GM15510 (cell line): Measurements from ENCODE around the gene SLC6A3.

ENCODE experiments used
- POLR2A ChIP-seq: IDR thresholded peaks from 3 replicates; pipeline ENCODE4 v1.6.1; 2011; ENCODE audit warnings: borderline replicate concordance; ENCODE audit not compliant: insufficient read length; ENCODE audit errors: extremely low read depth

SLC6A3 gene

DNA sequence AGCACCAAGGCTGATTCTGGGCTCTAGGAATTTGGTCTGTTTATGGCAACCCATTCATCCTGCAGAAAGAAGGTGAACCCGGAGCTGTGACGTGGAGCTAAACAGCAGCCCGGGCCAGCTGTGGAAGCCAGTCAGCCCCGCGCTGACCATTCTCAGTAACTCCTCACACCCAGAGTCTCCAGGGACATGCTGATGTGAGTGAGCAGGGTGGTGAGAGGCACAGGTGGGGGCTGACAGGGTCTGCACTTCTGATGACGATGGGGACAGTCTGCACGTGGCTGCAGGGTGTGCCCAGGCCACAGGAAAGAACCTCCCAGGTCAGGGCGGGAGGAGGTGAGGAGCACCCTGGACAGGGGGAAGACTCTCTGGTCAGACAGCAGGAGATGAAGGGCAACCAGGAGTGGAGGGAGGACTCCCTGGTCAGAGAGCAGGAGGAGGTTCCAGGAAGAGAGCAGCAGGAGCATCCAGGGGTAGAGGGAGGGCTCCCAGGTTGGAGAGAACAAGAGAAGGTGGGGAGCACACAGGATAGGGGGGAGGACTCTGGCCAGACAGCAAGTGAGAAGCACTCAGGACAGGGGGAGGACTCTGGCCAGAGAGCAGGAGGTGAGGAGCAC lies 26.1 kb upstream of the SLC6A3 start:
- TF ChIP-seq POLR2A = peak; percentile 0

DNA sequence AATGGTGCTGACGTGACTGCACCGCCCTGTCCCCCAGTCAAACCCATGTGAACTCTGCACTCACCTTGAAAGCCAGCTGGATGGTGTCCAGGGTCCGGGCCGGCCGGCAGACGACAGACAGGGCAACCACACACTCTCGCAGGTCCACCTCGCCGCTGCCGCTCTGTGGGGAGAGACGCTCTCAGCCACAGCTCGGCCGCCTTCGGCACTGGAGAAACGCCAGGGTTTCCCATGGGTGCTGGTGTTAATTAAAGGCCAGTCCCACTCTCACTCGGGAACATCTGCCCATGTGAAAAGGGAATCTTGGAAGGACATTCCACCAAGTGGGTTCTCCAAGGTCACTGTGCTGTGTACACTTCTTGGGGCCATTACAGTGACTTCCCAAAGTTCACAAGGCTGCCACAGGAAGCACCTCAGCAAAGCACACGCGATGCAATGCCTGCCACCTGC lies 25.5 kb upstream of the SLC6A3 start:
- no peak for TF ChIP-seq POLR2A

DNA sequence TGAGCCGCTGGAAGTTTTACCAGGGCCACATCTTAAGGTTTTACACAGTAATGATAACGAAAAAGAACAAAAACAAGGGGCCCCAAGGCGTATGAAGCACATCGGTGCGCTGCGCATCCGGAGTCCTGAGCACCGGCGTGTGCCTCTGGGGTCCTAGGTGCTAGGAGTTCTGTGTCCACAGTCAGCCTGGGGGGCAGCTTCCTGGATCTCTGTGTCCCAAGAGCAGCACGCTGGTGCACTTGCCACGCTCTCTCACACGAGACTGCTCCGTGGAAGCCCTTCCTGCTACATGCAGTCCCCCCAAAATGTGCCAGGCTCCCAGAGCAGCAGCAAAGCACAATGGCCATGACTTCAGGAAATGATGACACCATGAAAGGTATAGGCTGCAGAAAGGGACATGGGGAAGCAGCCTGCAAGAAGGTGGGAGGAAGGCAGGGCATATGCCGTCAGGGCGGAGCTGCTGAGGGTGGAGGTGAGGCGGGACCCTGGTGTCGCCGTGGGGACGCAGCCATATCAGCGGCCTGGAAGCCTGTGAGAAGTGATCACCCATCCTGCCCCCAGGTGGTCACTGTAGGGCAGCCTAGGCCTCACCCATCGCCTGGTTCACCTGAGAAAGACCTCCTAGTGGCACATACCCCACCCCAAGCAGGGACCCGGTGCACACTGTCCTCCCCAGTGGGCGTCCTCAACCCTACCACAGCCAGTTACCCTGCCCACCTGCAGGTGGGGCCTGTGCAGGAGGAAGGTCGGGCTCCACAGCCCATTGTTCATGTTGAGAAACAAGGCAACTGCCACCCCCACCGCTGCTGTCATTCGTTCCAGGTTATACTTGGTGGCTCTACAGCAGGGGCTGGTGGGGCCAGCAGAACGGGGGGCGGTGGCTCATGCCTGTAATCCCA lies 23.6 kb upstream of the SLC6A3 start:
- TF ChIP-seq POLR2A = peak; percentile 18

DNA sequence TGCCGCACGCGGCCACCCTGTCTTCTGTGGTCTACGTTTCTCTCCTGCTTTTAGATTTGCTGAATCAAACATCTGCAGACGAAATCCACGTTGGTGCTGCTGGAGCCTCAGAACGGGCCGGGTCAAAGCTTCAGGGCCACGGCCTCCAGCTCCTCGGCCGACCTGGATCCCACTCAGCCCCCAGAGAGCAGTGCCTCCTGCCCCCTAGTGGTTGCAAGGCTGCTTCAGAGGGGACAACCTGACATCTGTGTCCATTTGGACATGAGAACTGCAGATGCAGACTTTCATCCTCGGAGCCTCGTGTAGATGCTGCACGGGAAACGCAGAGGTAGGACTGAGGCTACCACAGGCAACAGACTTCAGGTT lies 23.0 kb upstream of the SLC6A3 start:
- no peak for TF ChIP-seq POLR2A

DNA sequence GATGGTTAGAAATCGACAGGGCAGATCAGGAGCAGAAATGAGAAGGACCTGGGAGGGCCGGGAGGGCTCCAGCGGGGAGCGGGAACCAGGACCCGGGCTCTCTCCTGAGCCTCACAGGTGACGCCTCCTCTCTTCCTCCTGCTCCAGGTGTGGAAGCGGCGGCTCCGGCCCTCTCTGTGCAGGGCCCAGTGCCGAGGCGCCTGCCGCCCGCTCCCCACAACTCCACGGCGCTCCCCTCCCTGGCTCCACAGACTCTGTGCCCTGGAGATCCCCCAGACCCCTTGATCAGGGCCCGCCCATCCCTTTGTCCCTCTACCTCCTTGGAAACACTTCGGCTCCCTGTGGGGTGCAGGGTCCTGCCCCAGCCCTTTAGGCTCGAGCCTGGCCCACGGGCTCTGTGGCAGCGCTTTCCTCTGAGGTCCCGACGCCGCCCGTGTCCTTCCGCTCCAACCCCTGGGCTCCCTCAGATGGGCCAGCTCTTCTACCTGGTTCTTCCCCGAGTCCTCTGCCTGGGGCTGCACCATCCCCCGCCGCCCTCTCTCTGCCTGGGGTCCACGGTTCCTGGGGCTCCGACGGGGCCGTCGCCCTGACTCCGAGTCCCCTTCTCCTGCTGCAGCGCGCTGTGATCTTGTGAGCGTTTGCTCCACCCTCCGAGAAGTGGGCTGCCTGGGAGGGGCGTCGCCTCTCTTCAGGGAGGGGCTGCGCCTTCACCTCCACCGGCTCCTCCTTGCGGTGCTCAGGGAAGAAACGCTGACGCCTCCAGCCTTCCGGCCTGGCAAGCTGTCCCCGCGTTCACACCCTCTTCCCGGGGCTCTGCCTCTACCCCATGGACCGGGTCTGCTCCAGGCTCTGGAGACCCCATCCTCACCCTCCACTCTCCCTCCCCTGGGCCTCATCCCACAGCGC lies 22.4 kb upstream of the SLC6A3 start:
- TF ChIP-seq POLR2A = peak; percentile 13

DNA sequence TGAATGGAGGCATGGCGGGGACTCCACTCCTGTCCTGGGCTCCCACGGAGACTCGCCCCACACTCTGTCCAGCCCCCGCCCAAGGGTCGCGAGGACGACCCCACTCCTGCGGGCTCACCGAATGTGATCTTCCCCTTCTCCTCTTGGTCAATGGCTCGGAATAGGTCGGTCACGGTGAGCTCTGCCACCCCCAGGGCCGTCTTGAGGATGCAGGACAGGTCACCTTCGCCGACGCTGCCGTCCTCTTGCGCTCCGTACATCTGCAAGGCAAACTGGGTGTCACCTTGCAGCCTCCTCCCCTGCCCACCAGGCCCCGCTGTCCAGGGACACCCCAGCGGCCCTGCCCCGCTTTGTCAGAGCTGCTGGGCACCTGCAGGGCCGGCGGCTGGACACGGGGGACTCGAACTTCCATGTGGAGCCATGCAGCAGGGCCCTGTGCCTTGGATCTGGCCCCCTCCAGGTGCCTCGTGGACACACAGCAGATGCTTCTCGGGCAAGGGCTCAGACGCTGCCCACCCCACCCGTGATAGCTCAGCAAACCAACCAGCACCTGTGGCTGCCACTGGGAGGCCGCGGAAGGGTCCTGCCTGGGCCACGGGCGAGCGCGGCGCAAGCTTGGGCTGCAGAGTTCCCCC lies 21.5 kb upstream of the SLC6A3 start:
- no peak for TF ChIP-seq POLR2A

DNA sequence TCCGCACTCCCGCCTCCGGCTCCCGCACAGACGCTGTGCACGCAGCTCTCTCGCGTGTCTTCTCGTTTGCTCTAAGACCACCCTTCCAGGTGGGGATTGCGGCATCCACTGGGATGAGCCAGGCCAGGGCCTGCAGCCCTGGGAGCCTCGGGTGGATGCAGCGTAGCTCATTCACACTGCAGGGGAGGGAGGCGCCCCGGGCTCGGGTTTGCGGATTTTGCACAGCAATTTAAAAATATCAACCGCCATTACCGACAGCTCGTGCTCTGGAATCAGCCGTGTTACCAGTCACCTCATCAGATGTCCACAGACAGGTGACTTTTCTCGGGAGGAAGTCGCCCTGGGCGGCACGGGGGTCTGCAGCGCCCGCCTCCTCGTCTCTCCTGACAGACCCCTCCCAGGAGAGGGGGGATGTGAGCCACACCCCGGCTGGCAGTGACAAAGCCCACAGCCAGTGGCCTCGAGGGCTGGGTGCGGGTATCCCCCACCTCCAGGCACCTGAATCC lies 20.8 kb upstream of the SLC6A3 start:
- TF ChIP-seq POLR2A = no peak

DNA sequence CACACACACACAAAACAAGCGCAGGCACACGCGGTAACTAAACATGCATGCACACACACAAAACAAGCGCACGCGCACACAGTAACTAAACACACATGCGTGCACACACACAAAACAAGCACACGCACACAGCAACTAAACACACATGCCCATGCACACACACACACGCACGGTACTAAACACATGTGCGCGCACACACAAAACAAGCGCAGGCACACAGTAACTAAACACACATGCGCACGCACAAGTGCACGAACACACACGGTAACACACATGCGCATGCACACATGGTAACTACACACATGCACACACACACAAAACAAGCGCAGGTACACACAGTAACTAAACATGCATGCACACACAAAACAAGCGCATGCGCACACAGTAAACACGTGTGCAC lies 19.9 kb upstream of the SLC6A3 start:
- no peak for TF ChIP-seq POLR2A

DNA sequence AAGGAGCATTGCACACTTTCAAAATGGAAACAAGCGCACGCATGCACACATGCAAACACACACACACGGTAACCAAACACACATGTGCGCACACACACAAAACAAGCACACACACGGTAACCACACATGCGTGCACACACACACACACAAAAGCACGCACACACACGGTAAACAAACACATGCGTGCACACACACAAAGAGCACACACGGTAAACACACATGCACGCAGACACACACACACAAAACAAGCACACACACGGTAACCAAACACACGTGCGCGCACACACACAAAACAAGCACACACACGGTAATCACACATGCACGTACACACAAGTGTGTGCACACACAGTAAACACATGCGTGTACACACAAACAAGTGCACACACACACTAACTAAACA lies 19.3 kb upstream of the SLC6A3 start:
- TF ChIP-seq POLR2A = no peak

DNA sequence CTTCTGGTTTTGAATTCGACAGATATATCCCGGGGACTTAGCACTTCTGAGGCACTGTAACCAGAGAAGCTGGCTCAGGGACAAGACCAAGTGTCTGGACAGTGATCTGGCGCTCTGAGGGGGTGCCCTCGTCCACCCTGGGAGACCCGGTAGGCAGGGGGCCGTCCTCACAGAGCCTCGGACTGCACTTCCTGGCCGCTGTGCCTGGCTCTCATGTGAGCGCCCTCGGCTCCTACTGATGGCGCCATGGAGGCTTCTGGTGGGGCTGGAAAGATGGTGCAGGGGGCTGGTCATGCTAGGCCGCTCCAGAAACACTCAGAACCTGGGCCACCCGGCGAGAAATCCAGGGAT lies 18.8 kb upstream of the SLC6A3 start:
- no peak for TF ChIP-seq POLR2A

DNA sequence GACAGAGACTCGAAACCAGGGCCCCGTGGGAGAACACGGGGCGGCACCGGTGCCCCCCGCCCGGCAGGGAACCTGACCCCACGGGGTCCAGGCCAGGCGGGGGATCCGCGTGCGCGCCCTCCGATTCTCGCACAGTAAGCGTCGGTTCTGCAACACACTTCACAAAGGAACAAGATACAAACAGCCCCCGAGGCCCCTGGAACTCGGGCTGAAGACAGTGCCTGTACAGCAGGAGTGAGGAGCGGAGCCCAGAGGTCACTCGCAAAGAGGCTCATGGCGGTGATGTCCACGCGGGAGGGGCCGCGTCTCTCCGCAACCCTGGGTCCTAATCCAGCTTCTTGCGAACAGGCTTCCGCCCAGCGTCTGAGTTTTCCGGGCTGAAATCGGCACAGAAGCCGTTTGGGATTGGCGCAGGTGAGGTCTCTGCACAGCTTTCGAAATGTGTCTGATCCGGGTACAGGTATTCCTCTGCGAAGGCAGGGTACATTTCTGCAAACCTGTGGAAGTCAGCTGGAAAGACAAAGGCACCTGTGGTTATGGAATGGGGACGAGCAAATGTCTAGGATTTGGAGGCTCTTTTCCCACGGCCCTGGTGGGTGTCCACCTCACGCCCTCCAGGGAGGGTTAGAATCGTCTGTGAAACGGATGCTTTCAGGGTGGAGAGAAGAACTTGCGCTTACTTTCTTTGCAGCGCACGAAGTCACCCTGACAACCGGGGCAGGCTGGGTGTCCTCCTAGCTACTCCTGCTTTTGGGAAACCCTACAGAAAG lies 18.3 kb upstream of the SLC6A3 start:
- no peak for TF ChIP-seq POLR2A

DNA sequence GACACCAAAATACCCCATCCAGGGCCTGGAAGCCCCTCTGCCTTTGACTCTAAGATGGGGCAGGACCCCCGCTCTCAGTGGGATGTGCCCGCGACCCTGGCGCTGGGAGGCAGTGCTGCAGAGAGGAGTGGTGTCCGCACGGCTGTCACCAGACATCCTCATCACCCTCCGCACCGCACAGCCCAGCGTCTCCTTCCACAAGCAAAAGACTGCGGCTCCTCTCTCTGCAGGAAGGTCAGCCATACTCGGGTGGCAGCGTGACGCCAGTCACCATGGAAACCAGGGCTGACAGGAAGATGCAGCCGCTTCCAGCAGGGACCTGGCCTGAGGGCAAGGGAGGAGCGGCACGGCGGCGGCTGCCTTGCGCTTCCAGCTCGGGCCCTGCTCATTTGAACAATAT lies 17.1 kb upstream of the SLC6A3 start:
- no peak for TF ChIP-seq POLR2A

DNA sequence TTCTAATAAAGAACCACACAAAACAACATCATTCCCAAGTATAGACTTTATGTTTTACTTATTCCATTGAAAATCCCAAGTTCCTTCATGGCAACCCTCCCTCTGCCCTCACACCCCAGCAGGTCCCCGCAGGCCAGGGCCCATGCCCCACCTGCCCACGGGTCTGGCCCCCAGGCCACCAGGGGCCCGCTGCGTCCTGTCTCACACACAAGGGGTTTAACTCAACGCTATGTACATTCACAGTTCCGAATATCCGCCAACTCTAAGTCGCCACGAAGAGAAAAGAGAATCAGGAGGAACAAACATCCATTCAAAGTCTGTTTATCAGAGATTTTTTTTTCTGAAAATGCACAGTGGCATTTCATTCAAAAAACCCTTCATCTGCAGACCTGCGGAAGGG lies 16.2 kb upstream of the SLC6A3 start:
- TF ChIP-seq POLR2A = peak; percentile 12
